Kasumi-1 (cell line): ENCODE measurements around the gene NDUFA13.
"Not testable (repeated sequence)": the region's sequence is repeated elsewhere in the genome, so short reads cannot be mapped to it uniquely, and the experiment has no call there.

ENCODE experiments used
- DNase-seq, 2 experiments: peaks; one replicate each; lab custom pipeline; 2025; lab: John Stamatoyannopoulos, UW

NDUFA13 gene

DNA sequence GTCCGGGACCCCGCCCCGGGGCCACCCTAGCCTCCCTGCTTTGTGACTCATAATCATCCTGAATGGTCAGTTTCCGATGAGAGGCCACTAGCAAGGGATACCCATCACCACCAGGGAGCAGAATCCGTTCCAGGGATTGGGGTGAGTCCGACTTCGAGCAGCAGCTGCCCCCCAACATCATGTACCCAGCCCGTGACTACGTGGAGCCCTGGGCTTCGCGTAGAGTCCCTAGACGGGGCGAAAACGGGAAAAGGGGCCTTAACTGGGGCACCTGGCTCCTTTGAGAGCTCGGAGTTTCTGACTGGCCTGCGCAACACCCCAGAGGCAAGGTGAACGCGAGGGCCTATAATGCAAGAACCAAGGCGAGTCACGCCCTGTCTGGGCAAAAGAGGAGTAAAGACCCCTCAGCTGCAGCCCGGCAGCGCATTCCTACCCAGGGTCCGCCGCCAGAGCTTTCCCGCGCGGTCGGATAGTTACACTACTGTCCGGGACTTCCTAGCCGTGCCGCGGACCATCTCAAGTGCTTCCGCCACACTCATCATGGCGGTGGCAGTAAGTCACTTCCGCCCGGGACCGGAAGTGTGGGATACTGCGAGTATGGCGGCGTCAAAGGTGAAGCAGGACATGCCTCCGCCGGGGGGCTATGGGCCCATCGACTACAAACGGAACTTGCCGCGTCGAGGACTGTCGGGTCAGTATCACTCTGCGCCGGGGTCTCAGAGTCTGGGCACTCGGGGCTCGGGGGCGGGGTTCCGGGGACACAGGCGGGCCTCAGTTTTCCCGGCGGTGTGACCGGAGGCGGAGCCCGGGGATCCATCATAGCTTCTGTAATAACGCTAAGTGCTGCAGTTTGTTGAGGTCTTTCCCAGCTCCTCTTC lies at the start of gene NDUFA13:
NDUFA13 (plus strand) TSS at position 584 of the 878 bp plus-strand sequence; CDS start at position 598, 14 bp downstream.
- peak; percentile 62 to 73 for DNase-seq

DNA sequence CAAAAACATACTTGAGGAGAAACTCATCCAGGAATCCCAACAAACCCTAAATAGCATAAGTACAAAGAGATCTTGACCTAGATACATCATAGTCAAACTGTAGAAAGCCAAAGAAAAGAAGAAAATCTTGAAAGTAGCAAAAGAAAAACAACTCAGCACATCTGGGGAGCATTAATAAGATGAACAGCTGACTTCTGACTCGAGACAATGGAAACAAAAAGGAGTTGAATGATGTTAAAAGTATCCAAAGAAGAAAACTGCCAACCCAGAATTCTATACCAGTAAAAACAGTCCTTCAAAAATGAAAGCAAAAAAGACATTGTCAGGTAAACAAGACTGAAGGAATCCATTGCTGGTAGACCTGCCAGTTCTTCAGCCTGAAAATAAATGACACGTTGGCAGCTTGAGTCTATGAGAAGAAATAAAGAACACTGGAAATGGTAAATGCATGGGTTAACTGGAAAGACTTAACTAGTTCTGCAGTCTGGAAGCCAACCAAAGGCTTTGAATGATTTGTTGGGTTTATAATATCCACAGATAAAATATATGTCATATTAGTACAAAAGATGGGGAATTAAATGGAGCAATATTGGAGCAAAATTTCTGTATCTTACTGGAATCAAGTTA lies 47.5 kb upstream of the NDUFA13 start:
- DNase-seq = peak in 1 of 2 experiments; percentile 27

DNA sequence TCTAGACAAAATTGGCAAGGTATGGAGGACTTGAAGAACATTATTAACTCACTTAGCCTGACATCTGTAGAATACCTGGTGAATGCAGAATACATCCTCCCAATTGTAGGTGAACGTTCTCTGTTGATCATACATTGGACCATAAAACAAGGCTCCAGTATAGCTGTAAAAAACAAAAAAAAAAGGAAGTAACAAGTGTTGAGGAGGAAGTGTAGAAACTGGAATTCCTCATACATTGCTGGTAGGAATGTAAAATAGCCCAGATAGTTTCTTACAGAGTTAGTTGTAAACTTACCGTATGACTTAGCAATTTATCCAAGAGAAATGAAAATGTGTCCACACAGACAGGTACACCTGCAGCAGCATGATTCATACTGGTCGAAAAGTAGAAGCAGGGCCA lies 45.4 kb upstream of the NDUFA13 start:
- DNase-seq = peak; percentile 21 to 55

DNA sequence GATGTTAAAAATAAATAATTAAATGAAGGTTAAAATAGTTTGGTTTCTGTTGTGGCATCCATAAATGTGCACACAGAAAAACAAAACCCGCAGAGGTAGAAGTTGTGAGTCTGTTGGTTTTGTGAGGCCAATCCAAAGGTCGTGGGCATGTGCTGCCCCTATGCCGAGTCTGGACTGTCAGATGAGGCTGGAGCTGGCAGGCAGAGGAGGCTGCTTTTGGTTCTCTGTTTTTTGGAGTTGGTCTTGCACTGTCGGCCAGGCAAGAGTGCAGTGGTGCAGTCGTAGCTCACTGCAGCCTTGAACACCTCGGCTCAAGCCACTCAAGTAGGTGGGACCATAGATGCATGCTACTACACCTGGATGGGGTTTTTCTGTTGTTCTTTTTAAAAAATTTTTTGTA lies 44.3 kb upstream of the NDUFA13 start:
- no peak for DNase-seq

DNA sequence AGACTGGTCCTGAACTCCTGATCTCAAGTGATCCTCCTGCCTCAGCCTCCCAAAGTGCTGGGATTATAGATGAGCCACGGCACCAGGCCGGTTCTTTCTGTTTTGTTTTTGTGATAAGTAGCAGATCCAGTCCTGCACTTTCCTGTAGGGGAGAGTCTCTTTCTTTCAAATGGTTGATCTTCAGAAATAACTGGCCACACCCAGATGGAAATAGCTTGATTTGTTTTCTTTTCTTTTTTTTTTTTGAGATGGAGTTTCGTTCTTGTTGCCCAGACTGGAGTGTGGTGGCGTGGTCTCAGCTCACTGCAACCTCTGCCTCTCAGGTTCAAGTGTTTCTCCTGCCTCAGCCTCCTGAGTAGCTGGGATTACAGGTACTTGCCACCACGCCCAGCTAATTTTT lies 43.9 kb upstream of the NDUFA13 start:
- not testable (repeated sequence) for DNase-seq

DNA sequence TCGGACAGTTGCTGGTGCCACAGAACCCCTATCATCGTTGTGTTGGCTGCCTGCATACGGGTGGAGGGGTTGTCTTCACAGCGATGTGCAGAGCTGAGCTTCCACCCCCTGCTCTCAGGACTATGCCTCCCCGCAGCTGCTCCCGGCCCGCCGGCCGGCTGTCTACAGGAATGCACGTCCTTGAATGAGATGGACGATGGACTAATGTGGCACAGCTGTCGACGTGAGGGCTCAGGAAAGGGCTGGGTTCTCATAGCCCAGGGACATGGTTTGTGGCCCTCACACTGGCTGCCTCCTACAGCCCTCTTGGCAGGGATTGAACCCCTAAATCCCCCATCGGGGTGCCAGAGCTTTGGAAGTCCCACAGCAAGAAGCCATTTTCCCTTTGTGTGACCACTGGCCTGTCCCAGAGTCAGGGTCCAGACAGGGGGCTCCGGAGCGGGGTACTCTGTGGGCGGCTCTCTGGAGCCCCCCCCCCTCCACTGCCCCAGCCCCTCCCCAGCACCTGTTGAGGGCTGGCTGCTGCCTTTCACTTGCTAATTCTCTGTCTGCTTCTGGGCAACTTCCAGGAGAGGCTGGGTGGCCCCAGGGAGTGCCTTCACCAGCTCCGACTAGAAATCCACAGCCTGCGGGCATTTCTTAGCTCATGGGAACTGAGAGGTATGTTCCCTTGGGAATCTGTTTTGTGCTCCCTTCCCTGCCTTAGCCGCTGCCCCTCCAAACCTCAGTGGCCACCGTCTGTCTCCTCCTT lies 40.8 kb upstream of the NDUFA13 start:
- DNase-seq = no peak

DNA sequence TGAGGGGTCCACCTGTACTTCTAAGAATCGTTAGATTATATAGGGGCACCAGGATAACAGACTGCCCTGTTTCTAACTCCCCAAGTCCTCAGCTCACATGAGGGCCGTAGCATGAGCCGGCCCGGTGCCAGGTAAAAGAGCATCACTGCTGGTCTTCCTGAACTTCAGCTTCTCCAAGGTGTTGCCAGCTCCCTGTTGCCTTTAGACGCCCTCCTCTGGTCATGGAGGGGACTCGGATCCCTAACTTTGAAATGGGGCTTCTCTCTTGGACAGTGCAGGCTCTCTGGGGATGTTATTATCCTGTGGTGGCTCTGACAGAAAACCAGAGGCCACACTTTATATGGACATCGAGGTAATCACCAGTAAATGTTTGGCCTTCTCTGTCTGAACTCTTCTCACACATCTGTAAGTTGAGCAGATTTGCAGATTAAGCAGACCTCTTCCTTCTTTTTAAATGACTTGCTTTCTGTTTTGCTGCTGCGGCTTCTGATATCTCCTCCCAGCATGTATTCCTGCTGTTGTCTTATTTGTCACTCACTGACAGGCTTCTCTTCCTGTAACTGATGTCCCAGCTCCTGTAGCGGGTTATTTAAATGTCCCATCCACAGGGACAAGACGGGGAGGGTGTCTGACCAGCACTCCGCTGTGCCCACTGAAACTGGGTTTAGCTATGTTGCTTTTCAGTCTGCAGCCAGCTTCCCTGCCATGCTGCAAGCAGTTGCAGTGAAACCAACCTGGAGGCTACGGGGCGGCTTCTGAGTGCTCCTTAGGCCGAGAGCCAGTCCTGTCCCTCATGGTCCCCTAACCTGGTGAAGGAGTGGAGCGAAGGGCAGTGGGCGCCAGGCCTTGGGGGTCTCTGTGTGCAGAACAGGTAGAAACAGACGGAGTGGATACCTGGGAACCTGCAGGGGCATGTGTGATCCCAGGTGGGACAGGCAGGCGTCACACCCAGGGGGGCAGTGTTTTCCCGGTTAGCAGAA lies 39.9 kb upstream of the NDUFA13 start:
- DNase-seq = peak; percentile 18 to 20

DNA sequence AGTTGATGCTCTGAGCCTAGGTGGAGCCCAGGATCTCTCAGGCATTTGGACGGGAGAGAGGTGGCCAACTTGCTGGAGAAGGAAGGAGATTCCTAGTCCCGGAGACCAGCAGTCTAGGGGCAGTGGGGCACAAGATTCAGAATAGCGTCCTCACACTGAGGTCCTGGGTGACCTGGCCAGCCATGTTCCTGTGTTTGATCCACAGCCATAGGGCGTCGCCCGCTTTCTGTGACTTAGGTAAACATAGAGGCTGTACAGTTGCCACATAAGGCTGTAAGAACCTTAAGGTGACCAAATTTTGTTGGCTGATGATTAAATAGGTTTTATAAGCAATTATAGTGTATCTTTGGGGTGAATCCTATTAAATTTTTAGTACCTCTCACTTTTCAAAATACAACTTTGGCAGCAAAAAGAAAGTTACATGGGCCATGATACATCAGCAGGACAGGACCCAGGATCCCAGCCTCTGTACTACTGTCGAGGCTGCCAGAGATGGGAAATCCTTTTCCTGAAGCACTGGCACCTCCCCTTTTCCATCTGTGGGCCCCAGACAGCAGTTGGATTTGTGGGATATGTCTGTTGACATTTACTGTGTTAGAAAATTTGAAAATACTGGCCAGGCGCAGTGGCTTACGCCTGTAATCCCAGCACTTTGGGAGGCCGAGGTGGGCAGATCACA lies 38.2 kb upstream of the NDUFA13 start:
- DNase-seq = no peak

DNA sequence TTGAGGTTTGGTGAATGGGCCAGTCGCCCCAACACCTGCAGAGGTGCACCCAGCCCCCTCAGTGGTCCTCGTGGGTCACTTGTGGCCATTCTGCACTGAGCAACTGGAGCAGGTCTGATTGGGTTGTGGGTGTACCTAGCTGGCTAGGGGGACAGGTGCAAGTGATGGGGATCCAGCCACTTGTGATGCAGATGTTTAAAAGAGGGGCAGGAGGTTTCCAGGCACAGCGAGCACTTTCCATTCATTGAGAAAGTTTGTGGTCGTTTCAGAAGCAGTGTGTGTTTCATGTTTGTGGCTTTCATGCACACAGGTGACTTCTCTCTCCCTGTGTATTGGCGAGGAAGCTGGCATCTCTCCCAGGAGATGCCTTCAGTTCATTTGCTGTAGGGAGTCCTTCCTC lies 35.3 kb upstream of the NDUFA13 start:
- no peak for DNase-seq

DNA sequence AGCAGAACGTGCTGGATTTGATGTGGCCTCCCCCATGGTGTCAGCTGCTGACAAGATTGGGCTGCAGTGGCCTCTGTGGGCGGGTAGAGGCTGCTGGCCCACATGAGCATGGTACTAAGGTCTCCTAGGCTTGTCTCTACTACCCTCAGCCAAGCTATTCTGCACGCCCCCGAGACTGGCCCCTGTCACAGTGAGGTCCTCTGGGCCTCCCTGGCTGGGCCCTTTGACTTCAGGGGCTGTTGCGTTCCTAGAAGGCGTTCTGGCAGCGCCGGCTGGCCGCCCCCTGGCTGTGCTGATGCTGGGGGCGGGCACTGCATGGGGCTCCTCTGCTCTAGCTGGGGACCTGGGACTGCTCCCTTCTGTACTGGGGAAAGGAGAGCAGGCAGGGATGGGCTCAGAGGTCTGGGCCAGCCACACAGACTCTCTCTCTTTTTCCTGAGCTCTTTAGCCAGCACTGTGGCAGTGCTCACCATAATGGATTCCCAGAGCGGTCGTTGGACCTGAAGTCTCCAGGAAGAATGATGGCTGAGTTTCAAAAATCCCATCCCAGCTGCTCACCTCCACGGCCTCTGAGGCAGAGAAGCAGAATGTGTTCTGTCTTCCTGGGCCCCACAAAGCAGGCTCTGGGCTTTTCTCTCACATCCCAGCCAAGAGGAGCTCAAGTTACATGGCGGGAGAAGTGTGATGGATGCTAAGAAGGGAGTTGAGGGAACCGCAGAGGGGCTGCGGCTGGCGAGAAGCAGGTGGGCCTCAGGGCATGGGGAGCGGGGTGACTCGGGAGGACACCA lies 33.0 kb upstream of the NDUFA13 start:
- DNase-seq = no peak

DNA sequence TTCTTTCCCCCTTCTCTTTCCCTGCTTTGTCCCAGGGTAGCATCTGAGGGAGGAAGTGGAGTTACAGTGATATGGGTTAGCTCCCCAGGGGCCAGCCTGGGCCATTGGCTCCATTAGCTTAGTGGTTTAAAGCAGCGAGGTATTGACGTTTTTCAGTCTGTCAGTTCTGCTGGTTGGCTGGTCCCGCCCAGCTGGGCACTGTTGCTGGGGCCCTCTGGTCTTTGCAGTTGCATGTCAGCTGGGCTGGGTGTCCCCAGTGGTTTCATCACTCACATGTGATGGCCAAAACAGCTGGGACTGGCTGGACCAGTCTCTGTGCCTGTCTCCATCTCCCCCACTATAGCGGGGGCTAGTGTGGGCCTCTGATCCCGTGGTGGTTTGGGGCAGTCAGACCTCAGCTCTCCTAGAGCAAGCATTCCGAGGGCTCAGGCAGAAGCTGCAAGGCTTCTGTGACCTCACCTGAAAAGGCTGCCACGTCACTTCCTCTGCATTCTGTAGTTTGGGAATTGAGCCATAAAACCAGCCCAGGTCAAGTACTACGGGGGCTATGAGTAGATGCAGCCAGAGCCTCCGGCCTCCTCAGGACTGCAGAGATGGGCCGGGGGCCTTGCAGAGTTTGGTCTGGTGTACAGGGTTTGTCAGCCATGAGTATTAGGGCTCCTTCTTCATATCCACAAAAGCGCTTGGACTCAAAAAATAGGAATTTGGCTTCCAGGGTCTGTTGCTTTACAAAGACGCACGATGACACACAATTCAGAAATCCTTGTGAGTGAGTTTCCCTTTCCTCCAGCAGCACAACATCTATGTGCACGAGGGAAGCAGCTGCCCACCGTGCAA lies 30.6 kb upstream of the NDUFA13 start:
- DNase-seq = no peak

DNA sequence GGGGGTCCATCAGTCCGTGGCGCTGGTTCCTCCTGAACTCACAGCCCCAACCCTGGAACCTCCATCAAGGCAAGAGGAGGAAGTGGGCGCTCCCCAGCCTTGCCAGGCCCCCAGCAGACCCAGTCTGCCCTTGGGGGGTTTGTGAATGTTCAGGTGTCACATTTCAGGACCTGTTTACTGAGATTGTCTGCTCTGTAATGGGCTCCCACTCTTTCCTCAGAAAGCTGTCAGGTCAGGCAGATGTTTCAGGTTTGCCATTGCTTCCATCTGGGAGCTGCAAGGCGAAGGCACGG lies 30.1 kb upstream of the NDUFA13 start:
- no peak for DNase-seq

DNA sequence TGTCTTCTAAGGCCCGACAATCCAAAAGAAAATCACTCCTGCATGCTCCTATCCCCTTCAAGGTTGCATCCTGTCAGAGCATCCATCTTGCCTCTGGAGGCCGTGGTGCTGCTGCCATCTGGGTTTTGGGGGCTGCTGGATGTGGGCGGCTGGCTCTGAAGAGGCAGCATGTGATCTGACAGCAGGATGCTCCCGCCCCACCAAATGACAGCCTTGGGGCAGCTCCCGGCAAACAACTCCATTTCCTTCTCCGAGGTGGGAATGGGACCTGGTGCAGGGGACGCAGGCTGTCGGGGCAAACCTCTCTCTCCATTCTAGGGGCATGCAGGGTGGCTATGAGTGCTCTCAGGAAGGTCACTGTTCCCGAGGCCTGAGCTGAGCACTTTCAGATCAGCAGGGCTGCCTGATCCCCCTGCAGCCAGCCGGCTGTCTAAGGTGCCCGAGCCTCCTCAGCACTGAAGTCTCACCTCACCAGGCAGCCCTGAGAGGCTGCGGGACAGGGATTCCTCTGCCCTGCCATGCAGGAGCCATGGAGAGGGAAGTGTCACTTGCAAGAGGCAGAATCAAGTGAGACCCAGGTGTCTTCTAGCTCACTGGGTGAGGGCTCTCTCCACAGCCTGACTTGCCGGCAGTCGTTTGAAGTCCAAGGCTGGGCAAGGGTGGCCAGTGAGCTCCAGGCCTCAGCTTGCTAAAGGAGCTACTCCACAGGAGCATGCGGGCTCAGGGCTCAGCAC lies 29.5 kb upstream of the NDUFA13 start:
- DNase-seq = no peak

DNA sequence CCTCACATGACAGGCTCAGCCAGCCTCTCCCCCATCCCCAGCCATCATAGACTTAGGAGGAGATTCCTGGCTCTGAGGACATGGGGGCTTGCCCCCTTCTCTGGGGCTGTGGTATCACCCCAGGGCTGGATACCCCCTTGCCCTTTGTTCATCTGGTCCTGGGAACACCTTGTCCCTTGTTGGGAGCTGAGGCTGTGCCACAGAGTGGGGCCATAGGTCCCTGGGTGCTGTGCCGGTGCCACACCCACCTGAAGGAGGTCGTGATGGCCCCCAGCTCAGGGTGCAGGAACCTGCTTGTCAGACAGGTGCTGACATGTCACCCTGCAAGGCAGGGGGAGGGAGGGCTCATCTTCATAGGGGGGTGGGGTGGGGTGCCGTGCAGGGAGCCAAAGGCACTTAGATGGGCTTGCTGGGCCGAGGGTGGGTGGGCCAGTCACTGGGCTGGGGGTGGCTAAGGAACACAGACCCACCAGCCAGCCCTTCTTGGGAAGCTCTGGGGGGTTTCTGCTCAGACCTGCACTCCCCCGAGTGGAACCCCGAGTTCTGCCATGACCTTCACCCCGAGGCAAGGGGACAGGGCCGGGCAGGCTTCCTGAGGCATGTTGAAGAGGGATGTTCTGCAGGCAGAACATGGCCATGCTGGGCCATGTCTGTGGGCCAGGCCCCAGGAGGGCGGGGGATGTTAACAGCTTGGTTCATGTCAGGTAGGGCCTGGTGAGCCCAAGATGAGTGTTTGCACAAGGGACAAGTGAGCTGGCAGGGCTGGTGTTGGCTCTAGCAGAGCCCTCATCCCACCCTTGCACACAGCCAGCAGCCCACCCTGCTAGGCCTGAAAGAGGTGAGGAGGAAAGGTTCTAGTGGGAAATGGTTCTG lies 28.7 kb upstream of the NDUFA13 start:
- no peak for DNase-seq

DNA sequence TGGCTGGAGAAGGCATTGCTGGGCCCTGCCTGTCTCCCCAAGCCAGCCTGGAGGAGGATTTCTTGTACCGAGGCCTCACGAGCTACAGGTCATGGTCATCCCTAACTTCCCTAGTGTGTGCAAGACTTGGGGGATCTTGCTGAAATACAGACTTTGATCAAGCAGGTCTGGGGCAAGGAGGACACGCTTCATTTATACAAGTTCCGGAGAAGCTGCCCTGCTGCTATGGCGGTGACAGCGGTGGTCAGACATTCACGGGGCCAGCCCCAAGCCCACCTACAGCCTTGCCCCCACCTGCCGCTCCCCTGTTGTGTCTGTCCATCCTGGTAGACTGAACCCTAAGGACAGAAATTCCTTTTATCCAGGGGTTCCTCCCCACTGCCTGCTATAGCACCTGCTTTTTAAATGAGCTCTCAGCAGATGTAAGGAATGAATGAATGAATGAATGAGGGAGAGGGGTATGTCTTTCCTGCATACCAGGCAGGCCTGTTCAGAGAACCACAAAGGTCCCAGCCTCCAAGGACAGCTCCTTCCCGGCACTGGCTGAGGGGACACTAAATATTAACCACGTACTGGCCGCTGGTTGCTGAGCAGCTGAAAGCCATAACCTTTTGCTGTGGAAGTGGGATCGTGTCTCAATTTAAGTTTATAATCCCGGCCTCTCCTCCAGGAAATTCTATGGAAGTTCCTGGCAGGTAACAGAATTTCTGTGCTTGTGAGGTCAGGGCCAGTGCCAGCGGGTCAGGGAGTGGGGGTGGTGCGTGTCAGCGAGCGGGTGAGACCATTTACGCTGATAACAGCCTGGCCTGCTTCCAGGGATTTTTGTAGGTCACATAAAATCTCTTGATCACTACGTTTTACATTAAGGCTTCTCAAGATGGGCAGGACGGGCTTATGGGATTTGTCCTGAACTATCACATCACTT lies 27.8 kb upstream of the NDUFA13 start:
- no peak for DNase-seq

DNA sequence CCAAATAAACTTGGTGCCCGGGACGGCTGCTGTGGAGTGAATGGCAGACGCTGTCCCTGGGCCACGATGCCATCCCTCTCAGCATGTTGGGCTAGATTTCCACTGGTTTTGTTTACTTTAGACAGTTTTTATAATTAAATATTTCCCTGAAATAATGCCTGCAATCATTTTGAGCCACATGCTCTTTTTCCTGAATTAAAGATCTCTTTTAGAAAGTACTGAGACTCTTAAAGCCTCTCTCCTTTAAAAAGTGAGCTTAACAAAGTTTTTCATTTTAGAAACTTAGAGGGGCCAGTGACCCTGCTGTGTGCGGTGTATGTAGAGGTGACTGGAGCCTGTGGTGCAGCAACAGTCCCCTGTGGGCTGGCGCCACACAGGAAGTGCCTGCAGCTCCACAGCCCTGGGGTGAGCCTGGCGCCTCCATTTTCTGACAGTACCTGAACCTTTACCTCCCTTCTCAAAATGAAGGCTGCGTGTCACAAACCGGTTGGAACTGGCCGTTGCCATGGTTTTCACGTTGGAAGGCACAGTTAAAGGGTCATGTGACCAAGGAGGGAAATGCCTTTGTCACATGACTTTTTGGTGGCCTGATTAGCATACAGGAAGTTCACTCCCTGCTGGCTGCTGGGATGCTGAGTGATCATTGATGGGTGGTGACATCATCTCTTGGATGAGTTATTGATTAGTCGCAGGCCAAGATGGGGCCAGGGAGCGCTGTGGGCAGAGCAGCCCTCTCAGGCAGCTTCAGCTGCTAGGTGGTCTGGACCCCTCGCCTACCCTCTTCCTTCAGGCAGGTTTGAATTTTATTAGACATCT lies 26.9 kb upstream of the NDUFA13 start:
- peak; percentile 59 to 65 for DNase-seq
